HG02840 (cell line): ENCODE measurements around the gene NUMA1.

Experiments
- ATAC-seq: cut with Tn5 transposase; IDR thresholded peaks from one replicate; pipeline ENCODE4 v1.9.1; 2021; ENCODE audit warnings: mild to moderate bottlenecking, moderate library complexity, moderate number of reproducible peaks; ENCODE audit not compliant: unreplicated experiment, low FRiP score

NUMA1 gene

DNA sequence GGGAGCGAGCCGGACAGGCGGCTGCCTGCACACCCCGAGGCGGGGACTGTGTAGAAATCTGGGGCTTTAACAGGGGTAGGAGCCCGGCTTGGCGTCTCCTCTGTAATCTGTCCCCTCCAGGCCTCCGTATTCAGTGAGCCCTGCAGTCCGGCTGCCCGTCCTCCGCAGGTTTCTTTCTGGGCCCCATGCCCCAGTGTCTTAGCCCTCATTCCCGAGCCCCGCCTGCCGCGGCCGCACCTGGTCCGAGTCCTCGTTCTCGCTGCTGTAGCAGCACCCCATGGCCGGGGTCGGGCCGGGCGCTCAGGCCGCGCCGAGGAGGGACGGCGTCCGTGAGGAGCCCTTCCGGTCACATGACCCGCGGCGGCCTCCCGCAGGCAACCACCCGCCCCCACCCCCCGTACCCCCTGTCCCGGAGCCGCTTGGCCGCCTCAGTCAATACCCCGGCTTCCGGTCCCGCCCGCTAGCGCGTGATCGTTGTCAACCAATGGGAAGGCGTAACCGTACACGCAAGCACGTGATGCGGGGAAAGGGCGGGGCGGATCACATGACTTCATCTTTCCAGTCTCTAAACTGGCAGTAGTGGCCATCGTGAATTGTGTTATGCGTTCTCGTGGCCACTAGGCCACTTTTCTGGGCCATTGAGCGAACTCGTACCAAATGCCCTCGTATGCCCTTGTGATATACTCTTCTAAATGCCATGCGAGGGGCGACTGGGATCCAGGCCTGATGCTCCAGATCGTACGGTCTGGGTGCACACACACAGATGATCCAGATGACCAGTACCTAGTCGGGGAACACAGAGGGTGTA is 22.8 kb upstream of the NUMA1 start, which contains the start of gene LAMTOR1:
Gene LAMTOR1, minus strand, starts transcription at position 352 of the 808 bp plus-strand sequence. Its CDS starts 73 bp downstream, at position 279.
- peak; percentile 89 for ATAC-seq

DNA sequence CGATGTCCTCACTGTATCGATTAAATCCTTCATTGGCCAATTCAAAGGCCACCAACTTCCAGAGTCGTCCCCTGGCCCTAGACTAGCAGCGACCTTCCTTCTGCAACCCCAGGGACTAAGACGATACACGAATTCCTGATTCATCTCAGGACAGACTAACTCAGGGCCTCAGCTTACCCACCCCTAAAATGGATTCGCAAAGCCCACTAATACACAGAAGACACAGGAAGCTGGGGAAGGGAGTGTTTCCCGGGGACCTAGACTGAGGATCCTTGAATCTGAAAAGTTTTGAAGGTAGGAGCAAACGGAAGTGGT is 22.2 kb upstream of the NUMA1 start:
- no peak for ATAC-seq

DNA sequence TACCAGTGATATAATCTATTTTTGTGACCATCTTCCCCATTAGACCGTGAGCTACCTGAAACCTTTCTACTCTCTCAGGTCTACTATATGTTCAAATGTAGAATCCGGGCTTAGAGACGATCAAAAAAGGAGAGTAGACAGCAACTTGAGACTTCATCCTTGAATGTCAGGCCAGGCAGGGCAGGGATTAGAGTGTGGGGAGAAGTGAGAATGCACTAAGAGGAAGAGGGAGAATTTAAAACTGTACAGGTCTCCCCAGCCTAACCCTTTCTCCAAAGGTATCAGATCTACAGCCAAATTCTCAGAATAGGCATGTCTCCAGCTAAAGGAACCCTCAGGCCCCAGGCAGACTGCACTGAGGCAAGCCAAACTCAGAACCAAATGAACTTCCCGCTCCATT is 21.8 kb upstream of the NUMA1 start:
- no peak for ATAC-seq

DNA sequence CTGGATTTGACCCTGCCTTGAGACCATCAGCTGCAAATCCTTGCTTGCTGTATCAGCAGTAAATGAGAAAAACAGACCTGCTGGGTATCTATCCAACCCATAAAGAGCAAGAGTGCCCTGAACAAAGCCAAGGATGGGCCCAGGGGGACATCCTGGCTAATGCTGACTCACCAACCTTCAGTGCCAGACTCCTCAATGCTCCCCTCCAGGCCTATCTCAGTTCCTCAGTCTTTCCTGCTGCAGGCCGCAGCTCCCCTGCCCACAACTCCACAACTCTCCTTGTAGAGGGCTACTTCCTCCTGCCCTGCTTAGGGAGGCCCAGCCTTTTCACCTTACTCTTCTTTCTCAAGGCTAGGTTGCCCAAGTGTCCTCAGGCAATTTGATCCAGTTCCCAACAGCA is 20.1 kb upstream of the NUMA1 start:
- no peak for ATAC-seq

DNA sequence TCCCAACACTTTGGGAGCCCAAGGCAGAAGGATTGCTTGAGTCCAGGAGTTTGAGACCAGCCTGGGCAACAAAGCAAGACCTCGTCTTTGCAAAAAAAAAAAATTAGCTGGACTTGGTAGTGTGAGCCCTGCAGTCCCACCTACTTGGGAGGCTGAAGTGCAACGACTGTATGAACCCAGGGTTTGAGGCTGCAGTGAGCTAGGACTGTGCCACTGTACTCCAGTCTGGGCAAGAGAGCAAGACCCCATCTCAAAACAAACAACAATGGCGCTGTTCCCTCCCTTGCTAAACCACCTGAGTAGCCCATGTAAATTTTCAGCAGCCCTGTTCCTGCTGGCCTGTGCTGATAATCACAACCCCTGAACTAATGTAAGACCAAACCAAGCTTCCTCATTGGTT is 19.7 kb upstream of the NUMA1 start:
- no peak for ATAC-seq

DNA sequence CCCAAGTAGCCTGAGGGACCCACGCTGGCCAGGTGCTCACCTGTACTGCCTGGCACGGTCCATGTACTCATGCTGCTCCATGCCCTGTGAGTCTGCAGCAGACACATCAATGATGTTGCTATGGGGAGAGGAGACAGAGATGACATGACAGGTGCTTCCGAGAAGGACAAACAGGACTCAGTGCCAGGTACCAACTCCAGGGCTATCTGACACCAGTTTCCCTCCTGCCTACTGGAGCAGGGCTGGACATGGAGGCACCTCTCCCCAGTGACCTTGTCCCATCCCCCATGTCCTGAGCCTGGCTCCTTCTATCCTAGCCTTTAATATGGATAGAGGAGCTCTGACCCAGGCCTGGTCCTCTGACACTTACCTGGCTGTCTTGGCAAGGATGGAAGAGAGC is 18.4 kb upstream of the NUMA1 start:
- ATAC-seq, result no peak

DNA sequence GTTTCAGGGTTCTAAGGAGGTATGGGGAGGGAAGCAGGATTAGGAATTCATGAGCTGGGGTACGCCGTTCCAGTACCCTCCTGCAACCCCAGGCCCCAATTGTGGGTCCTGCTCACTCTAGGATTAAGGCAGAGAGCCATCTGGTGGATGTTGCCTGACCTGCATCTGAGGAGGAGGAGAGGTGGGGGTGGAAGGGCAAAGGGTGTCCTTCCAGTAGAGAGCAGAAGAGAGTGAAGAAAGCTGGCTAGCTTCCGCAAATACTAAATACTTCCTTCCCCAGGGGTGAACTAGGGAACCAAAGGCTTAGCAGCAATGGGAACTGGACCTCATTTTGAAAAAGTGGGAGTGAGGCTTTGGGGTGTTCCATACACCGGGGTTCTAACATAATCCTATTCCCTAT is 10.9 kb upstream of the NUMA1 start:
- ATAC-seq, result no peak

DNA sequence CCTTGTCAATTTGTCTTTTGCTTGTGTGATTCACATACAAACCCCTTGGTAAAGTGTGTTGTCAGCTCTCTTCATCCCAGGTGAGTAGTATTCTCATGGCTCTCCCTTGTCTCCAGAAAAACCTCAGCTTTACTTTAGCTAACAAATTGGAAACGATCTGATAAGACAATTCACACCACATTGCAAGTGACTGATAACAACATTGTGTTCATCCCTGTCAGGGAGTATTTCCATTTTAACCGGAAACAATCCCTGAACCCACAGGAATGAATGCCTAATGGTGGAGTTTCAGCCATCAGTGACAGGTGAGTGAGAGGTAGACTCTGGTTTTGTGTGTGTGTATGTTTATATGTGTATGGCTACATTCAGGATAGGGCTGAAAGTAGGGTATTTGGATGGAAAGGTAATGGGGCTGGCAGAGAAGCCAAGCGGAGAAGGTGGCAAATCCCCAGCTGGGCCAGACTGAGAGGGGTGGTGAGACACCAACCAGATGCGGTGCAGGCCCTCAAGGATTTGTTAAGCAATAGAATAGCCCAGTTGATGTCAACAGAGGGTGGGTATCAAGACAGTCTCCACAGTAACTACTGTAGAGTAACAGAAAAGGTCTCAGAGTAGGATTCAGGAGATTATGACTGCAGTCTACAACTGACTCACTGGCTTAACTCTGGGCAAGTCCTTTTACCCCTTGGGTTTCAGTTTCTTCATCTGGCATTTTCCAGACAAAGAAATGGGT is 7.9 kb upstream of the NUMA1 start:
- ATAC-seq, result no peak

DNA sequence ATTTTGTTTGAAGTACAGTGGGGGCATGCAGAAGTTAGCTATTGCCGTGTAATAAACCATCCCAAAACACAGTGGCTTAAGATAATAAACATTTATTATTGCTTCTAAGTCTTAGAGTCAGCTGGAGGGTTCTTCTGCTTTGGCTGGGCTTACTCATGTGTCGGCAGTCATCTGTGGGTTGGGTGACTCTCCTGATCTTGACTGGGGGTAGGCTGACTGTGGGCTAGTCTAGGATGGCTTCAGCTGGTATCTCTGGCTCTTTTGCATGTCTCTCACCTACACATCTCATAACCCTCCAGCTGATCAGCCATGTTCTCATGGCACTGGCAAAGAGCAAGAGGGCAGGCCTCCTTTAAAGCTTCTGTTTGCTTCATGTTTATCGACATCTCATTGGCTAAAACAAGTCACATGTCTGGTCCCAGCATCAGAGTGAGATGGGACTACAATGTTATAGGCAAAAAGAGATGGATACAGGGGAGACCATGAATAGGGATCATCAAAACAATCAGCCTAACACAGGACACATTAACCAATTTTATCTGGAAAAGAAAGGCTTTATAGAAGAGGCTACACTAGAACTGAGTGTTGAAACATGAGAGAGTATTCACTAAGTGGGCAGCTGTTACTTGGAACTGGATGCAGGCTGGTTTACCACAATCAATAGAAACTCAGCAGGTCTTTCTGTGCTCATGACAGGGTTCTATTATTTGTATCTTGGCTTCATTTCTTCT is 5.4 kb upstream of the NUMA1 start:
- ATAC-seq, result no peak

DNA sequence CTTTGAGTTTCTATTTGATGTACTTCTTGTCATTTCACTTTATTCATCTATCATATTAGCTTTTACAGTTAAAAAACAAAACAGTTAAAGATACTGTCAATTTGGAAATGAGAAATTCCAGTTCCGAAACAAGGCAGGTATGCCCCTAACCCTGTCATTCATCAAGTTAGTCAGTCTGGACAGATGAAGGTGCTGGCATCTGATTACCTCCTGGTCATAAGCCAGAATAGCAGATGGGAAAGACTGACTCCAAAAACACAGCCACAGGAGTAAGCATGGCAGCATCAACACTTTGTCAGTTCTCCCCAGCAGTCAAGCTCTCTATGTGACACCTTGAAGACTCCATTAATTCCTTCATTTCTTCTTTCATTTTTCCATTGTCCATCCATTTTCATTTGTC is 4.6 kb upstream of the NUMA1 start:
- no peak for ATAC-seq

DNA sequence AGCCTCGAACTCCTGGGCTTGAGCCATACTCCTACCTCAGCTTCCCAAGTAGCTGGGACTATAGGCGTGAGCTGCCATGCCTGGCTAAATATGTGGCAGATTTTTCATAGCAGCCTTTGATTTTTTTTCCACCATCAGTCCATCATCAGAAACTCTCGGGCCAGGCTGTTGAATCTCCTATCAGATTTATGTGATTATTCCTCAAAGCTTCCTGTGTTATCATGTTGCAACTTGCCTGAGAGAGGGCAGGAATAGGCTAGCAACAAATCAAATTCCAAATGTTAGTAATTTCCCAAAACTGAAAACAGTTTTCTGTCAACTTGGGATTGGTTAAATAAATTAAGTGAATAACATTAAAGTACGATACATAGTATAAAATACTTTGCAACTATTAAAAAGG is 3.7 kb upstream of the NUMA1 start:
- ATAC-seq, result no peak

DNA sequence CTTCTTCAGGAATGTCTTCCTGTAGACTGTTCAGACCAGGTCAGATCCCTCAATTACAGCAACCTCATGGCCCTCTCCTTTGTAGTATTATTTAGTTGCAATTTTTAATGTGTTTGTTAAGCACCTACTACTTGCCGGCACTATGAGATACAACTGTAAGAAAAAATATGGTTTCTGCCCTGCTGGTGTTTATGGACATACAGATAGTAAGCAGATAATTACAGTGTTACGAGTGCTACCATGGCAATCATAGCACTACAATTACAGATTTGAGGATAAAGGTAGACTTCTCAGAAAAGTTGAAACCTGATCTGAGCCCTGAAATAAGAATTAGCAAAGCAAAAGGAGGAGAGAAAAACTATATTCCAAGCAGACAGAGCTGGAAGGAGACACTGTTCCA is 3.1 kb upstream of the NUMA1 start:
- no peak for ATAC-seq

DNA sequence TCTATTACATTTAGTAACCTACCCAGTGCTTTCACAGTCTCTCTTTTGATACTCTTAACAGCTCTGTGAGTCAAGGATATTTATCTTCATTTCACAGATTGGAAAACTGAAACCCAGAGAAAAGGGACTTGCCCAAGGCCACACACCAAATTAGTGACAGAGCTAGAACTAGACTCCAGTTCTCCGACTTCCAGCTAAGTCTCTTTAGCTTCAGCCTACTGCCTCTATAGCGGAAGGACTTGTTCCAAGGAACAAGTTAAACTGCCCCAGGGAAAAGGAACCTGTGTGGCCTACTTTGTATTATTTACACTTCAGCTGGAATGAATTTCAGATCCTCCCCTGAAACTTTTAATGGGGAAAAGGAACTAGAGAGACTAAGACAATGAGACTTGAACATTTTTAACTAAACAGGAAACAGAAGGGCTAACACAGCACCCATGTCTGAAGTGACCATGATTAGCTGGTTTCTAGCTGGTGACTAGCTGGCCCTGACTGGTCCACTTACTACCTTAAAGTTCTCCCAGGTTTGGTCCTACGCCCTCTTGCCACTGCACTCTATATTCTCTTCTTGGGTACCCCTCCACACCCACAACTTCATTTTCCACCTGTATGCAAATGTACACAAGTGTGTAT is 1.6 kb upstream of the NUMA1 start:
- no peak for ATAC-seq

DNA sequence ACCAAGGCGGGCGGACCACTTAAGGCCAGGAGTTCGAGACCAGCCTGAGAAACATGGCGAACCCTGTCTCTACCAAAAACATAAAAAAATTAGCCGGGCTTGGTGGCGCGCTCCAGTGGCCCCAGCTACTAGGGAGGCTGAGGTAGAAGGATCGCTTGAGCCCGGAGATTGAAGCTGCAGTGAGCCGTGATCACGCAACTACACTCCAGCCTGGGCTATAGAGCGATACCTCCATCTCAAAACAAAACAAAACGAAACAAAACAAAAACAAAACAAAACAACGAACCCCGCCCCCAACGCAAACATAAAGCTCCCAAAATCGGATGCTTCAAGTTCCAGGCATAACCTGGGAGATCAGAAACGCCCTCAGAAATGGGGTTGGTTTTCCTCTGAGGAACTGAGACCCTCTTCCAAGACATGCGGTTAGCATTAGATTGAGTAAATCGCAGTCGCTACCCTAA is 872 bp upstream of the NUMA1 start:
- no peak for ATAC-seq

DNA sequence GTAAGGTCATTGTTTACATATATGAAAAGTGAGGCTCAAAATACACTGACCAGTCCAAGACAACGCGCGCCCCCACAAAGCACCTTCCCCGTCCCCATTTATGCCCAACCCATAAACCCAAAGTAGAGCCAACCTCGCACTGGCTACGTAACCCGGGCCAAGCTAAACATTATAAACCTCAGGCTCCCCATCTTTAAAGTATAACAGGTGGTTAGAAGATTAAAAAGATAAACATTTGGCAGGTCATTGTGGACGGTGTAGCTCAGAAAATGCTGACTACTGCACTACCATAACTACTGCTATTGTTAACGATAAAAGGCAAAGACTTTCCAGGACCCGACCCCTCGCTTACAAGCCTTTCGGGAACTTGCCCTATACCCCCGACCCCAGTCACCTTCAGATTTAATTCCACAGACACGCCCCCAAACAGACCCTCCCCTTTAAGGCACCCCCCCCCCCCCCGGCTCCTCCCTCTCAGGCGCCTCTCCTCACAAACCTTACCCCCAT is 470 bp downstream of the NUMA1 start:
- no peak for ATAC-seq

DNA sequence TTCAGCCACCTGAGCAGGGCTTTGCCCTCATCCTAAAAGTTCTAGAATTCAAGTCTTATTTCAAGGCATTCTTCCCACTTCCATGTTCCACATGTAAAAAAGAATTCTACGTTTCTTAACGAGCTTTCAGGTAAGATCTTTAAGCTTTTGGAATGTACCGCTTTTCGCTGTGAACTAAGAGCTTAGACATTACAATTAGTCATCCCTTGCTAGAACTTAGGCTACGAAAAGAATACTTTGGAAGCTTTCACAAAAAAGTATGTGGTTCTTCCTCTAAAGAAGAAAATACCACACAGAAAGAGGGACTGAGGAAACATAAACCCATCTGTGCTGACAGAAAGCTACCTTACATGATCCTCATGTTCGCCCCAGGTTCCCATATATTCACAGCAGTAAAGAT is 1.9 kb downstream of the NUMA1 start:
- no peak for ATAC-seq

DNA sequence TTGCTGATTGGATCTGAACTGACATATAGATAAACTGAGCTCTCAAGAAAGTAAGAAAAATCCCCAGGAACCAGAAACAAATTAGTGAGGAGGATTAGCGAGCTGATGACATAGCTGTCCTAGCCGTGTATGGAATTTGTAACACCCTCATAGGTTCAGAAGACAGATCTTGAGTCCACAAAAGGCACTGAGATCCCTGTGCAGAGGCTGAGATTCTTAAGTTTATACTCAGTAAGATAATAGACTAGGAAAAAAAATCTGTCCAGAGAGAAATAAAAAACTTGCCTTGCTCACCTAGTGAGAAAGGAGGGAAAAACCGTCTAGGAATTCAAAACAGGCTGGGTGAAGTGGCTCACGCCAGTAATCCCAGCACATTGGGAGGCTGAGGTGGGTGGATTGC is 4.6 kb downstream of the NUMA1 start:
- no peak for ATAC-seq

DNA sequence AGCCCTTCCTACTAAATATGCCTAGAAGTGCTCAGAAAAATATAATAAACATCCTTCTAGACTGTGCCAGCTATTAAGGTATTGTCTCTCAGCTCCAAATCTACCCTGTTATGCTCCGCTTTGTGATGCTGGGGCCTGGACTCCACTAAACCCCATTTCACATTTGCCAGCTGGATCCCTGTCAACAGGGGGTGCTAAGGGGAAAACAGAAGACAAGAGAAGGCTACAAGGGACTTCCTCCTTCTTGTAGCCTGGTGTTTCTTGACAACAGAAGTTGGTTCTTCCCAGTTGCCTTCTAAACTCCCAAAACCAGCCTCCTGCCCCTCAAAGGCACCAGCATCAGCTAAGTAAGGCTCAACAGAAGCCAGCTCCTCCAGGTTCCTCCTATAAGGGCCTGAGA is 5.2 kb downstream of the NUMA1 start:
- no peak for ATAC-seq

DNA sequence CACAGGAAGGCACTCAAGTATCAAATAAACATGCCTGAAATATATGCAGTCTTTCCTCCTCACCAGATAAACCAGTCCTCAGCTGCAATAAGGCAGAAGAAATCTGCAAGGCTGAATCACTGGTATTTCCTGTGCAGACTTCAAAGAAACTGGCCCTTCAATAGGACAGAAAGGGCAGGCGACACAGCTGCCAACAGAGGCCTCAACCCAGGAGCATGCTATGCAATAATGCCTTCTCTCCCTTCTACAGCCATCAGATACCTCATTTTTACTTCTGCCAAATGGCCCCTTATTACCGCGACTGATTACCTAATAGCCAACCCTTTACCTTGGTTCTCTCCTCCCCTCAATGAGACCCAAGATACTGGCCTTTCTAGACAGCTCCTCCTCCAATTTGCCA is 8.0 kb downstream of the NUMA1 start:
- no peak for ATAC-seq

DNA sequence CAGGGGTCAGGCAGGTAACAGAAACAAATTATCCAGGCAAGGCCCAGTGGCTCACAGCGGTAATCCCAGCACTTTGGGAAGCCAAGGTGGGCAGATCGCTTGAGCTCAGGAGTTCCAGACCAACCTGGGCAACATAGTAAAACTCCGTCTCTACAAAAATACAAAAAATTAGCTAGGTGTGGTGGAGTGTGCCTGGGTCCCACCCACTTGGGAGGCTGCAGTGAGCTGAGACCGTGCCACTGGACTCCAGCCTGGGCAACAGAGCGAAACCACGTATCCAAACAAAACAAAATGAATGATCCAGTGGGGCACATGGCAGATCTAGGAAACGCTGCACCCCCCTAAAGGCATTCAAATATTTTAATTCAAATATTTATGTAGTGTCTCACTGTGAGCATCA is 9.9 kb downstream of the NUMA1 start:
- ATAC-seq, result no peak

DNA sequence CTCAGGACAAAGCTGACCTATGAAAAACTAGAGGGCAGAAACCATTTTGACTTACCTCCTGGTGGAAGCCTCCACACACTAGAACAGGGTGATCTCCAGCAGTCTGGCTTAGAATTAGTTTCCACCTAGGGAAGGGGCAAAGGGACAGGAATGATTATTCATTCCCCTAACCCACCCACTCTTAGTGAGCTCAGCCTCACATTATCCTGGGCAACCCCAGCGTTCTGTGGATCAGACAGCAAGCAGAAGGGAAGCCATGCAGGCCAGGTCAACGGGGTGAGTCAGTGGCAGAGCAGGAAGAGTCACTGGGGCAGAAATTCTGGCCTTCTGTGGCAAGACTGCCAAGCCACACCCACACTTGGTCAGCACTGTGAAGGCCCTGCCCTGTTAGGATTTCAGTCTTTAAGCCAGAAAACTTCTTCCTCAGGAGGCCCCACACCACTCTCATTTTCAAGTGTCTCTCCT is 10.5 kb downstream of the NUMA1 start:
- no peak for ATAC-seq
